Activated CD4-positive, alpha-beta T cell treated with anti-CD3 and anti-CD28 coated beads, Interleukin-10, Interleukin-2, amounts not matched to agents 100 ng/mL and 50 ng/mL, durations not matched to agents 16 hours and 8 hours (primary cell): ENCODE results near the gene SLC39A9.
"Not testable (repeated sequence)": the region's sequence is repeated elsewhere in the genome, so short reads cannot be mapped to it uniquely, and the experiment has no call there.

ENCODE experiments used
- DNase-seq: peaks from one replicate; pipeline ENCODE4 v3.0.0-alpha.2; 2020

SLC39A9 gene

GRCh38 chr14:69479696-69480095 is 81.2 kb downstream of the SLC39A9 start:
- DNase-seq: no peak

DNA sequence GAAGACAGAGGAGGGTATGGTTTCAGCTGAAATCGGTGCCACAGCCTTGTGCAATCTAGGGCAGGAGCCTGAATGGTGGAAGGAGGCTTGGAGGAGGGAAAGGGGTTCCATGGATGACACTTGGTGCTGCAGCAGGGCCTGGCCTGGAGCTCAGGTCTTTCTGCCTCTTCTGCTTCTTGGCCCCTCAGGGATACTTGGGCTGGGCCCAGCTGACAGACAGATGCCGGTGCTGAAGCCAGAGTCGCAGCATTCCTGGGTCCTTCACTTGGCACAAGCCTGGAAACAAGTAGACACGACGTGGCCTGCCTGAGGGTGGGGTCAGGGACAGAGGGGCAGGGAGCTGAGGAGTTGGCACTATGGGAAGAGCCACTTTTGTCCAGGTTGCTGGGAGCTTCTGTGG is 81.6 kb downstream of the SLC39A9 start:
- no peak for DNase-seq

DNA sequence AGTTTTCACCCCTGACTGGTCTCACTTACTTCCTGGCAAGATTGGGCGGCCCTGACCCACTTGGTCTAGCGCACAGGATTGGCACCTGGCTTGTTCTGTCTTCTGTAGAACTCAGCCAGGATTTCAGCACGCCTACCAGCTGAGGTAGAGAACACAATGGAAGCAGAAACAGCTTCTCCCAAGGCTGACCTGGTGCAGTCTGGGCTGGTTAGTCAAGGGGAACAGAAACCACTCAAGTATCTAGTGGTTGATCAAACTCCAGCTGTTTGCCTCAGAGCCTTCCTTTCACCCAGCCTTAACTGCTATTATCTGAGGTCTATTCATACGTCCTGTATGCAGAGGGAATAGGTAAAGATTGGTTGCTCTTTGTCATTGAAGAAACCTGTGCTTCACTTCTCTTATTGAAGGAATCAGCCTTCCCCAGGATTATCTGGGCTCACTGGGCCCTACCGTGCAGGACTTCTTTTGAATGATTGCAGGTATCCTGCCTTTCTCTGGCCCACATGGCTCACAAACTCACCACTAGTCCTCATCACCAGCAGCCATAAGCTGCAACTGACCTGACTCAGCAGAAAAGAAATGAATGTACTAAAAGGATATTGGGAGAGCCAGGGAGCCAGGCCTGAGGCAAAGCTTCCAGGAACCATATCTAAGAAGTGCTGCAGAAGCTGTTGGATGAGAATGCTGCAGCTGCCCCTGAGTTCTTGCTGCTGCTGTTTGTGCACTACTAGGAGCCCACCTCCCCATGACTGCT is 83.5 kb downstream of the SLC39A9 start:
- no peak for DNase-seq

GRCh38 chr14:69483765-69484443 is 85.4 kb downstream of the SLC39A9 start:
- DNase-seq: no peak

- no peak for DNase-seq
Observed at GRCh38 chr14:69484444-69485314, 86.2 kb downstream of the SLC39A9 start, which contains the start of gene PLEKHD1. Gene PLEKHD1, plus strand, starts transcription at chr14:69484728. Its CDS starts 238 bp downstream, at chr14:69484966.

- DNase-seq: no peak
Observed at GRCh38 chr14:69485315-69485660, 86.8 kb downstream of the SLC39A9 start.

- no peak for DNase-seq
Observed at GRCh38 chr14:69485701-69486100, 87.2 kb downstream of the SLC39A9 start.

GRCh38 chr14:69487226-69487625 is 88.7 kb downstream of the SLC39A9 start:
- DNase-seq: no peak

DNA sequence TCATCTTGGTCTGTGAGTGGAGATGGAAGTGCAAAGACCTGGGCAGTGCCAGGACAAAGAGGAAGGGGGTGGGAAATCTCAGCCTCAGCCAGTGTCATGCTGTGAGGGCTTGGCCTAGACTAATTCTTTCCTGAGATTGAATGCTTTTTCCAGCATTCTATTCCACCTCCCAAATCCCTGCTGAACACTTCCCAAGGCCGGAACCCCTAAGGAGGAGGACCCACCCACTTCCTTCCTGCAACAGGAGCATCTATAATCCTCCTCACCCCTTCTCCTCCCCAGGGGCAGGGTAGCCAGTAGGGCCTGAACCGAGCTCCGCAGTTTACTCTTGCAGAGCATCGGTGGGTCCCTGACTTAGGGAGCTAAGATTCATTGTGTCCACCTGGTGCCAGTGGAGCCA is 89.3 kb downstream of the SLC39A9 start:
- DNase-seq: no peak

DNA sequence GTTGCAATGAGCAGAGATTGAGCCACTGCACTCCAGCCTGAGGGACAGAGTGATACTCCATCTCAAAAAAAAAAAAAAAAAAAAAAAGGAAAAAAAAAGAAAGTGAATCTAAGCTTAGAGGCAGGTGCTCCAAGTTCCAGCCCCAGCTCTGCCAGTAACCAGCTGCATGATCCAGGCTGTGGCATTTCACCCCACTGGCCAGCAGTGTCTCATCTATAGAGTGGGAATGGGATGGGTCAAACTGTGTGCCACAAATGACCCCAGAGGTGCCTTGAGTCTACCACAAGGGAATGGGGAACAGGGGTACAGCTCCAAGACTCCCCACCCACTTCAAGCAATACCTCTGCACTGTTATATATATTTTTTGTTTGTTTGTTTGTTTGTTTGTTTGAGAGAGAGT is 91.0 kb downstream of the SLC39A9 start:
- DNase-seq: no peak

GRCh38 chr14:69490219-69490918 is 91.9 kb downstream of the SLC39A9 start:
- DNase-seq: no peak

- no peak for DNase-seq
Observed at GRCh38 chr14:69491193-69491592, 92.7 kb downstream of the SLC39A9 start.

- DNase-seq: no peak
Observed at GRCh38 chr14:69493038-69493437, 94.5 kb downstream of the SLC39A9 start.

GRCh38 chr14:69493791-69494190 is 95.3 kb downstream of the SLC39A9 start:
- no peak for DNase-seq

DNA sequence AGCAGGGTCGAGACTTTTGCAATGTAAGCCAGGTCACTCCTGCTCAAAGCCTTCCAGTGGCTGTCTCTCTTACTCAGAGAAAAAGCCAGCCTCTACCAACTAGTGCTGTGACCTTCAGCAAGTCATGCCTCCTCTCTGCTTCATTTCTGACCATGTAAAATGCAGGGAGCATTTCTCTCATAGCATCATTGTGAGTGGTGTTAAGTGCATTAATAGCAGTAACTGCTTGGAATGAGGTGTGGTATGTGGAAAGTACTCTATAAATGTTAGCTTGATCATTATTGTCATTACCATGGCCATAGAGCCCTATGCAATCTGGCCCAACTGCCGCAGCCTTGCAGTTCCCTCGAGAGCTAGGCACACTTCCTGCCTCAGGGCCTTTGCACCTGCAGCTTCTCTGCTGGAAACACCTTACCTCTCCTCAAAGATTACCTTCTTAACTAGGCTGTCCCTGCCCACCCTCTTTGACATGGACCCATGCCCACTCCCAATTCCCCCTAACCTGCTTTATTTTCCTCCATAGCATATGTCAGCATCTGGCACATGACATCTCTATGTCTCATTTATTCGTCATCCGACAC is 96.9 kb downstream of the SLC39A9 start:
- no peak for DNase-seq

DNA sequence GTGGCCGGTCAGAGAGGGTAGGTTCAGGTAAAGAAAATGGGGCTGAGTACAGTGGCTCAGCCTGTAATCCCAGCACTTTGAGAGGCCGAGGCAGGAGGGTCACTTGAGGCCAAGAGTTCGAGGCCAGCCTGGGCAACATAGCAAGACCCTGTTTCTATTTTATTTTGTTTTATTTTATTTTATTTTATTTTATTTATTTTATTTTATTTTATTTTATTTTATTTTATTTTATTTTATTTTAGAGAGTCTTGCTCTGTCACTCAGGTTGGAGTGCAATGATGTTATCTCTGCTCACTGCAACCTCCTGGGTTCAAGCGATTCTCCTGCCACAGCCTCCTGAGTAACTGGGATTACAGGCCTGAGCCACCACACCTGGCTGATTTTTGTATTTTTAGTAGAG is 99.4 kb downstream of the SLC39A9 start:
- not testable (repeated sequence) for DNase-seq

- not testable (repeated sequence) for DNase-seq
Observed at GRCh38 chr14:69498286-69498685, 99.8 kb downstream of the SLC39A9 start.

DNA sequence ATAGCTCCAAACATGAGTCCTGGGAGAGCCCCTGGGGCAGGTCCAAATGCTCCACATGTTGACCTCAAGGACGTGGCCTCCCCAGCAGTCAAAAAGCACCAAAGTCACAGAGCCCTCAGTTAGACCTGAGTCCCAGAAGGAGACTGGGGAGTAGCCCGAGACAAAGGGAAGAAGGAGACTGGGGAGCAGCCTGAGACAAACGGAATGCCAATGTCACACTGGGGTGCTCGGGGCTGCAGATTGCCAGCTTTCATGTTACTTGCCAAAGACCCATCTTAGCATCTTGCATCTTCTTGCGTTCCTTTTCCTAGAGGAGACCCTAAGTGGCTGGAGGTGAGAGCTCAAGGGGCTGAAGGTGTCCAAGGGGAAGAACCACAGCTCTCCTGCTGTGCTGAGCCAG is 100.9 kb downstream of the SLC39A9 start:
- no peak for DNase-seq

DNA sequence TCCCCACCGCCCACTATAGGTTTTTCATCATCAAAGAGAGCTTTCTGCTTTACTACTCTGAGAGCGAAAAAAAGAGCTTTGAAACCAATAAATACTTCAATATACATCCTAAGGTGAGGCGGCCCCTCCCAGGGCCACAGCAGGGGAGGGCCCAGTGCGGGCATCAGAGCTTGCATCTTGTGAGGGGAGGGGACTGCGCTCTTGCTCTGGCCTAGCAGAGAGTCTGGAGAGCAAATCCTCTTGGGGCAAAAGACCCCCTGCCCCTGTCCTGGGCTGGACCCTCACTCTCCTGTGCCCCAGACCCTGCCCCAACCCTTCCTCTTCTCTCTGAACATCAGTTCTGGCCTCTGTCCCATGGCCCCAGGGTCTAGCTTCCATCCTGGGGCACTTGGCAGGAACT is 101.6 kb downstream of the SLC39A9 start:
- DNase-seq: no peak

DNA sequence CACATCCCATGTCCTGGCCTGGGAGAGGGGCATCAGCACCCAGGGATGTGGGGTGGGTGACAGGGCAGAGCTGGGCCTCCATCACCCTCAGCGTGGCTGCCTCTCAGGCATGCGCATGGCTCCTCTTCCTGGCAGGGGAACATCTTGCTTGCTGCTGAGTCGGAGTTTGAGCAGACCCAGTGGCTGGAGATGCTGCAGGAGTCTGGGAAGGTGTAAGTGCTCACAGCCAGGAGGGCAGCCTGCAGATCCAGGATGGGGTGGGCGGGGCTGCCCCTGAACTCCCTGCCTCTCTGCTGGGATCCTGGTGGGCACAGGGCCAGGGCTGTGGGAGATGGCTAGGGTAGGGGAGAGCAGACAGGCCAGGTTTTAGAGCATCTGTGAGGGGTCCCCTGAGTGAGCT is 102.2 kb downstream of the SLC39A9 start:
- DNase-seq: no peak

DNA sequence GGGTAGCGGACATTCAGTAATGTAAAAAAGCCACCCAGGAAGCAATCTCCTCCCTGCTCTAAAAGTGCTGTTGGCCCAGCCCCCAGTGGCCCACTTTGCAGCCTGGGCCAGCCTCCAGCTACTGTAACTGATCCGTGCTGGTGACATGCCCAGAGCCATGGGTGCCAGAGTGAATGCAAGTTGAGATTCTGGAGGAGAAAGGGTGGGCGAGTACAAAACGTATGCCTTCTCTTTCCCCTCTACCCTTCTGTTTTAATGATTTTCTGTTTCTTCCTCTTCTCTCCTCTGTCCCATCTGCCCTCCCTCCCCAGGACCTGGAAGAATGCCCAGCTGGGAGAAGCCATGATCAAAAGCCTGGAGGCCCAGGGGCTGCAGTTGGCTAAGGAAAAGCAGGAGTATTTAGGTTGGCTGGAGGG is 102.9 kb downstream of the SLC39A9 start:
- DNase-seq: no peak

- no peak for DNase-seq
Observed at GRCh38 chr14:69504775-69505174, 106.3 kb downstream of the SLC39A9 start.
